ENCODE measurements around the gene SLC9A7.

Gene SLC9A7

GRCh38 chrX:46569621-46570020 lies 189.3 kb downstream of the SLC9A7 start:
- DNase-seq = no peak

- no peak for DNase-seq
These were observed 191.5 kb downstream of the SLC9A7 start for GRCh38 chrX:46567388-46567787.

GRCh38 chrX:46561824-46562657 lies 196.9 kb downstream of the SLC9A7 start:
- DNase-seq = no peak

- no peak for DNase-seq
These were observed 199.9 kb downstream of the SLC9A7 start for GRCh38 chrX:46559062-46559461.

GRCh38 chrX:46554942-46555341 lies 204.0 kb downstream of the SLC9A7 start:
- DNase-seq = no peak

- DNase-seq = no peak
These were observed 205.0 kb downstream of the SLC9A7 start for GRCh38 chrX:46553935-46554334.

- peak; percentile 16 for DNase-seq
These were observed 207.3 kb downstream of the SLC9A7 start for GRCh38 chrX:46551494-46552128.

GRCh38 chrX:46549914-46550313 lies 209.0 kb downstream of the SLC9A7 start:
- no peak for DNase-seq
